ENCODE data around the gene GYPA. TPM values are rescaled to one million over a fixed set of nuclear protein-coding genes. Genes with fewer than 3 reads are reported as not detected.
"Not testable (repeated sequence)": the region's sequence is repeated elsewhere in the genome, so short reads cannot be mapped to it uniquely, and the experiment has no call there.

Gene GYPA
- total and polyA plus RNA-seq, 2 of the 4 experiments (the other 2 are of a cell fraction) = not detected

DNA sequence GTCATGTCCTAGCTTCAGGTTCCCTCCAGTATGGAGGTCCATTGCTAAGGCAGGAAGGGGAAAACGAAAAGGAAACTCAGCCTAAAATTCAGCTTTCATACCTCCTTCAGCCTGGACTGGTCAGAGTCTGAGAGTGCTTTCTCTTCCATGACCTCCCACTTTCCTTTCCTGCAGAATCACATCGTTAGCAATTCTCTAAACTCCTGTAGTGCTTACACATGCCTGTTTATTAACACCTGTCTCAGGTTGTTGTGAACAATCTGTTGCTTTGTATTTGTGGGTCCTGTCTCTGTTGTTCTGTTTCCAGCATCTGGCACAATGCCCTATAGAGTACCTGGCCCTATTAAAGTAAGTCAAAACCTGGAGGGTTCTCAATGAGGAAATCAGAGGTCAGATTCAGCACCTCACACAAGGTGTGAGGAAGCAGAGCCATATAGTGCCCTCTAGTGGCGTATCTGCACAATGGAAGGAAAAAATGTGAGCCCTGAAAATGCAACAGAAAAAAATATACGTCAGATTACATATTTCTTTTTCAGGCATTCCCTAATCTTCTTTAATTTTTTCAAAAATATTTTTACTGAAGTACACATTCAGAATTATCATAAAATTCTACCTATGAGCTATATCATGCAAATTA, 2.3 kb upstream of the GYPA start:
- H3K9ac ChIP-seq (ENCODE audit: low read depth, low read length); H2BK5ac ChIP-seq (ENCODE audit: low read depth, low read length, poor library complexity, severe bottlenecking); H4K91ac ChIP-seq (ENCODE audit: insufficient read depth, low read depth, low read length); H3K4me2 ChIP-seq (ENCODE audit: low read depth, low read length); H3K79me1 ChIP-seq (ENCODE audit: low read depth in 1 of 2, low read length in 2 of 2); H3K23ac ChIP-seq (ENCODE audit: low read depth, low read length); H4K5ac ChIP-seq (ENCODE audit: low read depth, low read length); H3K56ac ChIP-seq (ENCODE audit: extremely low read depth, insufficient read depth, low read length); H3K27me3 ChIP-seq (ENCODE audit: control insufficient read depth, insufficient read depth, low read length); H3K9me1 ChIP-seq (ENCODE audit: insufficient read depth, low read length); H3K14ac ChIP-seq (replicated peaks; ENCODE audit: low read depth, low read length); dilution Hi-C loops (cut with HindIII; ENCODE audit: low sequenced_read_pairs, unreplicated experiment); H2AFZ ChIP-seq (replicated peaks; ENCODE audit: low read length, poor library complexity); H2AK9ac ChIP-seq (replicated peaks; ENCODE audit: low read depth, low read length, poor library complexity); H4K8ac ChIP-seq (ENCODE audit: low read depth in 2 of 2, low read length in 2 of 2); H3K4ac ChIP-seq (ENCODE audit: low read depth, low read length); ATAC-seq (ENCODE audit: low read depth); H2BK20ac ChIP-seq (ENCODE audit: low read depth, low read length); H4K20me1 ChIP-seq (ENCODE audit: insufficient read depth, low read length); CTCF ChIA-PET; H2BK15ac ChIP-seq (ENCODE audit: low read depth, low read length); in situ Hi-C loops (cut with MboI; ENCODE audit: low sequenced_read_pairs); H3K4me1 ChIP-seq (ENCODE audit: control insufficient read depth, insufficient read depth, low read length); BruUV-seq (replicated peaks); H3K36me3 ChIP-seq (ENCODE audit: control insufficient read depth, insufficient read depth, low read length); H3K9me3 ChIP-seq (ENCODE audit: control insufficient read depth, insufficient read depth, low read length); POLR2A ChIA-PET (ENCODE audit: unreplicated experiment); H2BK120ac ChIP-seq (ENCODE audit: low read depth, low read length); H3K18ac ChIP-seq (ENCODE audit: low read depth, low read length); H2AK5ac ChIP-seq (ENCODE audit: low read depth, low read length); H3K27ac ChIP-seq (ENCODE audit: insufficient read depth, low read length); H3K4me3 ChIP-seq (ENCODE audit: insufficient read depth, low read depth, low read length): not testable (repeated sequence)
- intact Hi-C loops (cut with micrococcal nuclease) = loop anchor here (5.0 kb wide), 1 partner anchor 371 kb away; no protein-coding TSS in a partner anchor
- DNase-seq = peak; percentile 14
- TF ChIP-seq, protein P1, sequence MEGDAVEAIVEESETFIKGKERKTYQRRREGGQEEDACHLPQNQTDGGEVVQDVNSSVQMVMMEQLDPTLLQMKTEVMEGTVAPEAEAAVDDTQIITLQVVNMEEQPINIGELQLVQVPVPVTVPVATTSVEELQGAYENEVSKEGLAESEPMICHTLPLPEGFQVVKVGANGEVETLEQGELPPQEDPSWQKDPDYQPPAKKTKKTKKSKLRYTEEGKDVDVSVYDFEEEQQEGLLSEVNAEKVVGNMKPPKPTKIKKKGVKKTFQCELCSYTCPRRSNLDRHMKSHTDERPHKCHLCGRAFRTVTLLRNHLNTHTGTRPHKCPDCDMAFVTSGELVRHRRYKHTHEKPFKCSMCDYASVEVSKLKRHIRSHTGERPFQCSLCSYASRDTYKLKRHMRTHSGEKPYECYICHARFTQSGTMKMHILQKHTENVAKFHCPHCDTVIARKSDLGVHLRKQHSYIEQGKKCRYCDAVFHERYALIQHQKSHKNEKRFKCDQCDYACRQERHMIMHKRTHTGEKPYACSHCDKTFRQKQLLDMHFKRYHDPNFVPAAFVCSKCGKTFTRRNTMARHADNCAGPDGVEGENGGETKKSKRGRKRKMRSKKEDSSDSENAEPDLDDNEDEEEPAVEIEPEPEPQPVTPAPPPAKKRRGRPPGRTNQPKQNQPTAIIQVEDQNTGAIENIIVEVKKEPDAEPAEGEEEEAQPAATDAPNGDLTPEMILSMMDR (conservative IDR thresholded peaks at IDR 0.05; ENCODE audit: low read depth, low read length) = peak; percentile 48
- WGBS, 2 experiments (ENCODE audit: extremely low coverage in 2 of 2, insufficient read length in 1 of 2) = no CpG with 5 or more reads among the region's 4 CpGs

Measured in IMR-90 (cell line).